Measurements from ENCODE around the gene LEUTX. TPM values are rescaled to one million over a fixed set of nuclear protein-coding genes. Genes with fewer than 3 reads are reported as not detected.
A peak's percentile ranks its signal among the peaks of the same experiment; 100 is the strongest.

Gene LEUTX
- total RNA-seq, 4 donors from 2014 or later: not detected

GRCh38 chr19:39768334-39768733 is 10.3 kb upstream of the LEUTX start:
- no peak for ATAC-seq
- no peak for TF ChIP-seq EP300 (IDR thresholded peaks at IDR 0.05)
- TF ChIP-seq POLR2A (IDR thresholded peaks at IDR 0.05): no peak
- TF ChIP-seq POLR2AphosphoS5 (IDR thresholded peaks at IDR 0.05): no peak
- TF ChIP-seq CTCF (IDR thresholded peaks at IDR 0.05): no peak
- Histone ChIP-seq H3K4me1 (no peaks in the 10 kb centered on the region), H3K9me3 (peaks cover 0 to 12% (median 0%) of the 10 kb centered on the region in 3 donors), H3K27ac (no peak overlapping the region), H3K36me3 (no peaks in the 10 kb centered on the region), H3K27me3 (peaks cover 45% of the 10 kb centered on the region), H3K4me3 (no peak overlapping the region)
- WGBS, 2 donors (ENCODE audit: low coverage in 1 of 2): 66 to 79% methylated on average over 2 to 6 of the region's 8 CpGs

- peaks cover 0 to 12% (median 0%) of the 10 kb centered on the region in 3 donors for H3K9me3 ChIP-seq
- no peak overlapping the region for H3K4me3 ChIP-seq
- H3K27me3 ChIP-seq: peaks cover 46% of the 10 kb centered on the region
- ATAC-seq: no peak
- no peak for TF ChIP-seq EP300 (IDR thresholded peaks at IDR 0.05)
- no peak for TF ChIP-seq POLR2A (IDR thresholded peaks at IDR 0.05)
- TF ChIP-seq POLR2AphosphoS5 (IDR thresholded peaks at IDR 0.05): no peak
- no peak for TF ChIP-seq CTCF (IDR thresholded peaks at IDR 0.05)
- H3K27ac ChIP-seq: no peak overlapping the region
- H3K36me3 ChIP-seq: no peaks in the 10 kb centered on the region
- no peaks in the 10 kb centered on the region for H3K4me1 ChIP-seq
- 37 to 50% methylated on average over 1 to 4 of the region's 4 CpGs for WGBS, 2 donors (ENCODE audit: low coverage in 1 of 2)
These were observed 9.9 kb upstream of the LEUTX start for GRCh38 chr19:39768786-39769185.

GRCh38 chr19:39780894-39781293 is 2.2 kb downstream of the LEUTX start:
- TF ChIP-seq POLR2A (IDR thresholded peaks at IDR 0.05) (no peak), POLR2AphosphoS5 (IDR thresholded peaks at IDR 0.05) (no peak), CTCF (IDR thresholded peaks at IDR 0.05) (no peak), EP300 (IDR thresholded peaks at IDR 0.05) (no peak)
- 83 to 100% methylated on average over 1 to 3 of the region's 3 CpGs for WGBS, 2 donors (ENCODE audit: low coverage in 1 of 2)

GRCh38 chr19:39788244-39788643 is 9.6 kb downstream of the LEUTX start:
- Histone ChIP-seq H3K4me1 (peaks cover 0 to 5% (median 0%) of the 10 kb centered on the region in 3 donors), H3K27me3 (peaks cover 53% of the 10 kb centered on the region), H3K36me3 (no peaks in the 10 kb centered on the region), H3K9me3 (peaks cover 0 to 19% (median 0%) of the 10 kb centered on the region in 3 donors), H3K4me3 (no peak overlapping the region), H3K27ac (no peak overlapping the region)
- no peak for ATAC-seq
- TF ChIP-seq CTCF (IDR thresholded peaks at IDR 0.05): no peak
- no peak for TF ChIP-seq EP300 (IDR thresholded peaks at IDR 0.05)
- TF ChIP-seq POLR2AphosphoS5 (IDR thresholded peaks at IDR 0.05): no peak
- no peak for TF ChIP-seq POLR2A (IDR thresholded peaks at IDR 0.05)

More at GRCh38 chr19:39780894-39781293, 2.2 kb downstream of the LEUTX start:
- Histone ChIP-seq H3K9me3 (no peaks in the 10 kb centered on the region), H3K27me3 (peaks cover 45% of the 10 kb centered on the region), H3K4me3 (no peak overlapping the region), H3K4me1 (no peaks in the 10 kb centered on the region), H3K36me3 (no peaks in the 10 kb centered on the region), H3K27ac (no peak overlapping the region)
- ATAC-seq: no peak

GRCh38 chr19:39792999-39793546 is 14.4 kb downstream of the LEUTX start:
- peaks cover 18% of the 10 kb centered on the region for H3K27me3 ChIP-seq
- H3K36me3 ChIP-seq: no peaks in the 10 kb centered on the region
- peak; percentile 96 for ATAC-seq
- peaks cover 0 to 7% (median 0%) of the 10 kb centered on the region in 3 donors for H3K4me1 ChIP-seq
- TF ChIP-seq CTCF (IDR thresholded peaks at IDR 0.05) (peak; percentile 74 to 93 (median 78)), POLR2AphosphoS5 (IDR thresholded peaks at IDR 0.05) (no peak)
- H3K27ac ChIP-seq: no peak overlapping the region
- WGBS, 2 donors (ENCODE audit: low coverage in 1 of 2): 0% methylated on average over 7 to 9 of the region's 17 CpGs
- peak overlapping the region; percentile 35 to 52 for H3K4me3 ChIP-seq
- H3K9me3 ChIP-seq: peaks cover 0 to 10% (median 0%) of the 10 kb centered on the region in 3 donors

All from gastroesophageal sphincter (tissue), 4 donors.